Measurements from ENCODE around the gene DLG2. TPM values are rescaled to one million over a fixed set of nuclear protein-coding genes. Genes with fewer than 3 reads are reported as not detected.
"Not testable (repeated sequence)": the region's sequence is repeated elsewhere in the genome, so short reads cannot be mapped to it uniquely, and the experiment has no call there.

Gene DLG2
- total RNA-seq, 1 donor from 2014 or later = 14.4 TPM

DNA sequence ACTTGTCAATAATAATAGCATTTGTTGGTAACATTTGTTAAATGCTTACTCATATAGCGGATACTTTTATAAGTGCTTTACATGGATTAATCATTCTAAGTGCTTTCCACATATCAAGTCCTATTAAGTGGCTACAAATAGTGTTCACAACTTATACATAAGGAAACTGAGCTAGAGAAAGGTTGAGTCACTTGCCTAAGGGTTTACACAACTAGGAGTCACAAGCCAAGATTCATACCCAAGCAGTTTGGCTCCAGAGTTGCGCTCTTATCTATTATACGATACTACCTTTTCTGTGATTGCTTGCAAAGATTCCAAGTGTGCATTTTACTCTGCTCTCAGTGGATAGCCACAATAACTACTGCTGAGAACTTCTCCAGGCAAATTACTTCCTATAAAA lies 2125.1 kb downstream of the DLG2 start:
- DNase-seq = no peak

DNA sequence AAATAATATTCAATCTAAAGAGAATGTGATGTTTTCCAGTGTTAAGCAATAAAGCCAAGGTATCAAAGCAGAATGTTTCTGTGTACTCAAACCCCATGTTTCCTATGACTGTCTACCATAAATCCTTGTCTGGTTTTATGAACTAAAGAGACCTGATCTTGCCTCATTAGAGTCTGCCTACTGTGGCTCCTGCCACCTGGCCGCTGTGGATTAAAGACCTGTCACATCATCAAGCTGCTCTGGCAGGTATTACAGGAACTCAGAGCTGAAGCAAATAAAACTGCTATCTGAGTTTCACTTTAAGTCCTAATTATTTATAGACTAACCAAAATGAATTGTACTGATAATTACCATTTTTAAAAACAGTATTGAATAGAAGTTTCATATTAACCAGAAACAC lies 2133.2 kb downstream of the DLG2 start:
- DNase-seq = no peak

GRCh38 chr11:83493034-83493433 lies 2134.1 kb downstream of the DLG2 start:
- DNase-seq = no peak

GRCh38 chr11:83483808-83484207 lies 2143.3 kb downstream of the DLG2 start:
- no peak for DNase-seq

- no peak for DNase-seq
Measured at GRCh38 chr11:83480811-83481210, 2146.3 kb downstream of the DLG2 start.

DNA sequence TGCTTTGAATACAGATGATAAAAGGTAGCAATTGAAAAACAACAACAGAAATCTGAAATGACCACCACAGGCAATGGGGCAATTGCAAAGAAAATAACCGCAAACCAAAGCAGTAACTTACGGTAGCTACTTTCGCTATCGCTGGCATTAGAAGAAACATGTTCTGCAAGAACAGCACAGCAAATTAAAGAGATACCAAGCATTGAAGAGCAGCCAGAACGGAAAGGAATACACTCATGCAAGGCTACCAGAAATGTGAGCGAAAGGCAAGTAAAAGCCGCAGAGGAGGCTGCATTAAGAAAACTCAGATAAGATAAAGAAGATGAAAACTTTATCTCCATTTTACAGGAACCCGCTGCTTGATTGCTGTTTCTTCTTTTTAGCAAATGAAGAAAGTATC lies 2146.9 kb downstream of the DLG2 start:
- DNase-seq = no peak

DNA sequence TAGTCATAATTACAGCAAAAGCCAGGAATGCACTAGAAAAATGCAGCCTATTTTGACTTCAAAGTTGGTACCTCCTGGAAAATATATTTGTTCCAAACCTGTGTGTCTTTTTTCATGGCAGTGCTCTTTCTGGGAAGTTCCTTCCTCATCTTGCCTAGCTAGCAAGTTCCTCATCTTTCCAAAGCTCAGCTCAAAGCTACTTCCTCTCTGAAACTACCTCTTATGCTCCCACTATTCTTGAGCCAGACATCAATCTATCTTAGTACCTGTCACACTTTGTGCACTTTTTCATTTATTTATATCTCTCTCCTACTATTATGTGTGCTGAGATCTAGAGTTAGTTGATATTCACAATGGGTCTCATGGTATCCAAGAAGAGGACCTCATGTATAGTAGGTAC lies 2149.4 kb downstream of the DLG2 start:
- no peak for DNase-seq

- peak; percentile 41 for DNase-seq
Measured at GRCh38 chr11:83475760-83476159, 2151.4 kb downstream of the DLG2 start.

DNA sequence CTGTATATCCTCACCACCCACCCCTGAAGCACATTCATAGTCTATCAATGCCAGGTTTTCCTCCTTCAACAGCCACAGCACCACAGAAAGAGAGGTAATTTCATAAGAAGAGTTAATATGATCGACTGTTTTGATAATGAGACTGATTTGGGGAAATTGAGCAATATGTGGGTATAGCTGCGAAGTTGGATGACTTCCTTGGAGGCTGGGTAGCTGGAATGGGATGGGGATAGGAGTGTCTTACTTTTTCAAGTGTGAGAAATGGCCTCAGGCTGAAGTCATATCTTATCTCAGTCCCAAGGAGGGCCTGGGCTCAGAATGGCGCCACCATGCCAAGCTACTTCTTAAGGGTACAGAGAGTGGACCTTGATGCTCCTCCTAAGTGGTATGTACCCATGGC lies 2153.4 kb downstream of the DLG2 start:
- no peak for DNase-seq

- no peak for DNase-seq
Measured at GRCh38 chr11:83472806-83473205, 2154.3 kb downstream of the DLG2 start.

DNA sequence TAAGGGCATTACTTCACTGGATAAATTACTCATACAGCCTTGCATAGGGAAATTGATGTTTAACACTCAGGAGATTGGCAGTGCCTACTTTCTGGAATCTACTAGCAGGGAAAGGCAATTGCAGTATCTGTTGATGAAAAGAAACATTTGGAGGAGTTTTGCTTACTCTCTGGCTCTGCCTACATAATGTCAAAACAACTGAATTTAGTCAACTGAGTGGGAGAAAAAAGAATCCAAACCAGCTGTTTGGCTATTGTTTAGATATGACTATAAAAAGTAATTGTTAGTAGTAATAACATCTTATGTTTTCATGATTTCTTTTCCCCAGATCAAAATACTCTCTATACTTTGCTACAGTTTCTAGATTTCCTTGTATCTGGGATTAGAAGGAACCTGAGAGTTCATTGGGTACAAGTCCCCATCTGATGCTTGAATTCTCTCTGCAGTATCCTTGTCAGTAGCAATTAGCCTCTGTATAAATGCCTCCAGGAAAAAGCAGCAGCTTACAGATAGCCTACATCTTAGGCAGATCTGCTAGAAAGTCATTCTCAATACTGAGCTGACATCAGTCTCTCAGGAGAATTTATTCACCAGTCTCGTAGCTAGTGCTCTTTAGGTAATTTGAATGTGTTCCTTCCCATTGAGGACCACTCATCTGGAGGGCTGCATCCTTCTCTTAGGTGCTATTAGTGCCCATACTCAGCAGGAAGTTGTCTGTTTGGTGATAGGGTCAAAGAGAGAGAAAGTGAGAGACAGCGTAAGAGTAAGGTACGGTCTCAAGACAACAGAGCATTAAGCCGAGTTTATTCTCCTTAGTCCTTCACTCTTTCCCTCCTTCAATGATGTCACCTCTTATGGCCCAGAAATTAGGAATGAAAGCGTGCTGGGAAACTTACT lies 2155.1 kb downstream of the DLG2 start:
- DNase-seq = no peak

DNA sequence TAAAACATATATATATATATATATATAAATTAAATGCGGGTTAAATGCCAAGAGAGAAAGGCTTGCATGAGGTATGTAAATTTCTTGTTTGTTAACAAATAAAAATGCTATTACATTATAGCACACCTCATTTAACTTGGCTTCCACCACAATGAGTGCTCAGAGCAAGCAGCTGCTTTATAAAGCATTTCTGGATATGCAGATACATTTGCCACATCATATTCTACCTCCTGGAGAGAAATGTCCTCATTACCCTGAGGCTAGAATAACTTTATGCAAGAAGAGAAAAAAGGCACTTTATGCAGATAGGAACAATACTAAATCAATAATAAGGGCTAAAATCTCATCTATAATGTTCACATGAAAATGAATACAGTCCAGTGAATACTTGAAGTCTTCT lies 2159.3 kb downstream of the DLG2 start:
- DNase-seq = no peak

DNA sequence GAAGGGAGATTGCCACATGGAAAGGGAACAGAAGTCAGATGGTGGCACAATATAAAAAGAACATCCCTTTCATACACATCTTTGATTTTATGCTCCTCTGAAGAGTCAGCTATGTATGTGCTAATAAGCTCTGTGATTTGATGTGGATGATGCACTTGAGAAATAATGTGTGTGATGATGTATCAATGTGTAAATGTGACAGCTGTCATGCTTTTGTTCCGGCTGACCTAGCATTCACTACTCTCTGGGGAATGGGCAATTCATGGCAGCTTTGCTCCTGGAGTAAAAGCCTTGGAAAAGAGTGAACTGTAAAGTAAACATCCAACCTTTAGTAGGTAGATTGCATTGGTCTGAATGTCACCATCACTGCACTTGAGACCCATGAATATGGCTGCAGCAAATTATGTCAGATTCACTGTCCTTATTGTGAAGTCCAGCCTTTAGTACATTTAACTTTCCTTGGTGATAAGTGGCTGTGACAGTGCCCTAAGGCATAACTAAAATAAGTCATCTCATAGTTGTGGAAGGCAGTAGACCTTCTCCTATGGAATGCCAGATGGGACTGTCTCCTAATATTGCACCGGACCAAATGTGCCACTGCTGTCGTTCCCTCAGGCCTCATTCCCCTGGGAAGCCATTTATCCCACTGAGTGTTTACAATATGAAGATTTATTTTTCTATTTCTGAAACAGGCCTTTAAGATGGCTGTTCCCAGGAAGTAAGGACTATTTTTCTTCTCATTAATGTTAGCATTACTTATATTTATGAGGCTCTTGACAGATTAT lies 2162.8 kb downstream of the DLG2 start:
- DNase-seq = no peak

DNA sequence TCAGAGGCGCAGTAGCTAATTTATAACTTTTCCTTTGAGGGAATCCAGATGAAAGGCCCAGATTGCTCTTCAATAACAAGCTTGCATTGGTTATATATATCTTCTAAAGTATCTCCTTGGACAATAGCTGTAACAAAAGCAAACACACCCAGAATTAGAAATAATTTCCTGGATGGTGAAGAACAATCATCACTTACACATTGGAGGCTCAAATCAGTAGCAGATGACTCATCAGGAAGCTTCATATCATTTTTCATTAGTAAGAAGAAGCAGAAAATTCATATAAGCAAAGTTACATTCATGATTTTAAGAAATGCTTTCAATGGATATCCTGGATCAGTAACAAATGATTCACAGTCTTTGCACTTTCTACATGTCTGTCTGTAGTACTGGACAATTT lies 2167.3 kb downstream of the DLG2 start:
- DNase-seq = no peak

DNA sequence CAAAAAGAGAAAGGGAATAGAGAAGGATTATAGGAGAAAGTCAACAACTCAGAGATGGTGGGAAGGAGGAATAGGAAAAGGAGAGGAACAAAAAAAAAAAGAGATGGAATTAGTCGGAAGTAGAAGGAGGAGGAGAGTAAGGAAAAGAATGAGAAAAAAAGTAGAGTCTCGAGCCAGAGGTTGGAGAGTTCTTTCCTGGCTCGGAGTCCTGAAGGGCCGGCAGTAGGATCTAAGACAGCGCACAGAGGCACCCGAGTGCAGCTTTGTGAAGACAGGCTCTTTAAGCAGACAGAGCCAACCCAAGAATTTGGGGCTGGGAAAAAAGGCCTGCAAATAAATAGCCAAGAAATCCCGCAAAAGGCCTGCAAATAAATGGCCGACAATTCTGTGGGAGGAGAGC lies 2170.6 kb downstream of the DLG2 start:
- no peak for DNase-seq

- peak; percentile 14 for DNase-seq
Measured at GRCh38 chr11:83456075-83456474, 2171.1 kb downstream of the DLG2 start.

DNA sequence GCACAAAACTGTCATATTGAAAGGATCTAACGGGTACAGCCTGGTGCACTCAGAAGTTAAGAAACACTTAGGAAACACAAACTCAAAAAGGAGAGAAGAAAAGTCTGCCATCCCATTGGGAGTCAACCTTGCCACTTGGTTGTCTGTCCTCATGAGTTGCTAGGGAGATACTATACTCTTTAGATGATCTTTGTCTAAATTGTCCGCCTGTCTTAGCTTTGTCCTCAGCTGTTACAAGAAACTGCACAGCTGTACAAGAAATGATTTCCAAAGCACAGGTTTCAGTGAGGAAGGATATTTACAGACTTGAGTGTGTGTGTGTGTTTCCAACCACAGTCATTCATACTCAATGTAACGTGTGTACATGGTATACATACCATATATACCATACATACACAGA lies 2171.8 kb downstream of the DLG2 start:
- peak; percentile 12 for DNase-seq

DNA sequence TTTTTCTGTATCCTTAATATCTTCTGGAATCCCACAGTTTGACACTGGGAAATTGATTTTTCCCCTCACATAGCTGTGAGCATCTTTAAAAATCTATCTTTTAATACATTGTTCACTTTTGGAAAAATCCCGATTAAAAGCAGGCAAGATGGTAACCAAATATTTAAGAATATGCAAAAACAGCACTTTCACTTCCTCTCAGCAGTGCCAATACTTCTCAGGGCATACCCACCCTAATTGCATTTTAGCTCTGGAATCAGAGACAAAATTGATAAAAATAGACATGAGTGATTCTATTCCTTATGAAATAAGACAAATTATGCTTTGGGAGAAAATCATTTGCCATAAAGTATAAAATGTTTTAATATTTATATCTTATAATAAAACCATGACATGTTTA lies 2172.5 kb downstream of the DLG2 start:
- no peak for DNase-seq

DNA sequence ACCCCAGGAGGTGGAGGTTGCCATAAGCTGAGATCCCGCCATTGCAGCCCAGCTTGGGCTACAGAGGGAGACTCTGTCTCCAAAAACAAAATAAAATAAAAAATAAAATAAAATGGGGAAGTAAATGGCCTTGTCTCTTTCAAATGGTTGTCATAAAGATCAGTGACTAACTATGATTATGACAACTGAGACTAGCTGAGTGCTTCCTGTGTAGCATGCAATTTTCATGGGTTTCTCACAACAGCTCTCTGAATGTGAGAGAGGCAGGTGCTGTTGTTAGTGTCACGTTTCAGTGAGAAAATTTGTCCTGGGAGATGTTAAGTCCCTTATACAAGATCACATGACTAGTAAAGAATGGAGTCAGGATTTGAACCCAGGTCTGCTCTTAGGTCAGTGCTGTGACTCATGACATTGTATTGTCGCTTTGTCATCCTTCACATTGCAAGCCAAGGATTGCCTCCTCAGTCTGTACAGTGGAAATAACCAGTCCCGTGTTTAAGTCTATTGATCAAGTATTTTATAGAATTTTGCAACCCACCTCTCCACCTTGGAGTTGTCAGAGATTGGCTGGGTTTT lies 2177.7 kb downstream of the DLG2 start:
- DNase-seq = no peak

- no peak for DNase-seq
Measured at GRCh38 chr11:83448686-83449085, 2178.5 kb downstream of the DLG2 start.

- not testable (repeated sequence) for DNase-seq
Measured at GRCh38 chr11:83443880-83444279, 2183.3 kb downstream of the DLG2 start.

- DNase-seq = no peak
Measured at GRCh38 chr11:83441601-83442000, 2185.5 kb downstream of the DLG2 start.

DNA sequence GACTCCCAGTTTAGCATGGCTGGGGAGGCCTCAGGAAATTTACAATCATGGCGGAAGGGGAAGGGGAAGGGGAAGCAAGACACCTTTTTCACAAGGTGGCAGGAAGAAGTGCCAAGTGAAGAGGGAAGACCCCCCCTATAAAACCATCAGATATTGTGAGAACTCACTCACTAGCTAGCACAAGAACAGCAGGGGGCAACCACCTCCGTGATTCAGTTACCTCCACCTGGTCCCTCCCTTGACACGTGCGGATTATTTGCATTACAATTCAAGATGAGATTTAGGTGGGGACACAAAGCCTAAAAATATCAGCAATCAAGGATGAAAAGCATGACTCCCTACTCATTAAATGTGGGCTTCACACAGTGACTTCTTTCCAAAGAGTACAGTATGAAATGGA lies 2186.0 kb downstream of the DLG2 start:
- no peak for DNase-seq

Measured in tongue (tissue), 2 donors.